GM21619 (cell line): ENCODE results near the gene SHPK.

ENCODE experiments used
- ATAC-seq: cut with Tn5 transposase; IDR thresholded peaks from one replicate; pipeline ENCODE4 v1.9.1; 2021; ENCODE audit not compliant: unreplicated experiment

SHPK gene

GRCh38 chr17:3559270-3559645, 76.8 kb downstream of the SHPK start:
- ATAC-seq, result no peak

GRCh38 chr17:3558603-3559269, 77.3 kb downstream of the SHPK start:
- peak; percentile 71 for ATAC-seq
